ENCODE measurements around the gene SOCS6. TPM values are rescaled to one million over a fixed set of nuclear protein-coding genes. Genes with fewer than 3 reads are reported as not detected.

The SOCS6 gene
- total and polyA plus RNA-seq, 2 of the 13 experiments (the other 11 are each of a cell fraction or from before 2014, with no cell fraction given): 18.6 to 38.3 TPM

DNA sequence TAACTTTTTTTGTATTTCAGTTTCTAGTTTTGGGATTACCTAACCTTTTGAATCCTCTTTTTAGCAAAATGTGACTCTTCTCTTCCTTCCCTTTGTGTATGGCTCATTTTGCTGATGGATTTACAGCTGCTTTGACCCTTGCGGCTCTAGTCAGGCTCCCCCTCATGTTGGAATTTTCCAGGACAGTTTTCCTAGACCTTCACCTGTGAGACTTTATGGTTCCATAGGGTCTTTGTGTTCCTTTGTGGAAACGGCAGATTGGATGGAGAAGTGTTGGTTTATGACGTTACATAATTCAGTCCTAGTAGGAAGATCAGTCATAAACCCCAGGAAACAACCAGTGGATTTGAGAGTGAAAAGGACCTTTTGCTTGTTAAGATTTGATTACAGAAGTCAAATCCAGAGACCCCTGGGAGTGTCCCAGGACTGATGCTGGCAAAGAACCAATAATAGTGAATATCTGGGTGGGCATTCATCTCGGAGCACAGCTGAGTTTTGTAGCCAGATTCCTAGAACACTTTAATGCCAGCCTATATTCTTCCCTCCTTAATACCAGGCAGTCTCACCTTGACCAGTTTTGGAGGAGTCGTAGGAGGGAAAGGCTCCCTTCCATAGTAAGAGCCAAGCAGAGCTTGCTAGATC is 42.7 kb downstream of the SOCS6 start (continued):
- no peak for TF ChIP-seq PHF21A (CRISPR knock-in tag; IDR thresholded peaks at IDR 0.05)
- 0 out of 2 replicates have a peak, but pooled peaks have one; percentile 4 for TF ChIP-seq TAF1 (CRISPR knock-in tag; IDR thresholded peaks at IDR 0.05)
- TF ChIP-seq ZNF552 (CRISPR knock-in tag; IDR thresholded peaks at IDR 0.05; ENCODE audit: borderline replicate concordance): no peak
- TF ChIP-seq, protein P1, sequence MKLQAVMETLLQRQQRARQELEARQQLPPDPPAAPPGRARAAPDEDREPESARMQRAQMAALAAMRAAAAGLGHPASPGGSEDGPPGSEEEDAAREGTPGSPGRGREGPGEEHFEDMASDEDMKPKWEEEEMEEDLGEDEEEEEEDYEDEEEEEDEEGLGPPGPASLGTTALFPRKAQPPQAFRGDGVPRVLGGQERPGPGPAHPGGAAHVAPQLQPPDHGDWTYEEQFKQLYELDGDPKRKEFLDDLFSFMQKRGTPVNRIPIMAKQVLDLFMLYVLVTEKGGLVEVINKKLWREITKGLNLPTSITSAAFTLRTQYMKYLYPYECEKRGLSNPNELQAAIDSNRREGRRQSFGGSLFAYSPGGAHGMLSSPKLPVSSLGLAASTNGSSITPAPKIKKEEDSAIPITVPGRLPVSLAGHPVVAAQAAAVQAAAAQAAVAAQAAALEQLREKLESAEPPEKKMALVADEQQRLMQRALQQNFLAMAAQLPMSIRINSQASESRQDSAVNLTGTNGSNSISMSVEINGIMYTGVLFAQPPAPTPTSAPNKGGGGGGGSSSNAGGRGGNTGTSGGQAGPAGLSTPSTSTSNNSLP (IDR thresholded peaks at IDR 0.05; ENCODE audit: low read depth, low read length): no peak
- no peak for TF ChIP-seq ZNF557 (CRISPR knock-in tag; IDR thresholded peaks at IDR 0.05)
- TF ChIP-seq, protein P2, sequence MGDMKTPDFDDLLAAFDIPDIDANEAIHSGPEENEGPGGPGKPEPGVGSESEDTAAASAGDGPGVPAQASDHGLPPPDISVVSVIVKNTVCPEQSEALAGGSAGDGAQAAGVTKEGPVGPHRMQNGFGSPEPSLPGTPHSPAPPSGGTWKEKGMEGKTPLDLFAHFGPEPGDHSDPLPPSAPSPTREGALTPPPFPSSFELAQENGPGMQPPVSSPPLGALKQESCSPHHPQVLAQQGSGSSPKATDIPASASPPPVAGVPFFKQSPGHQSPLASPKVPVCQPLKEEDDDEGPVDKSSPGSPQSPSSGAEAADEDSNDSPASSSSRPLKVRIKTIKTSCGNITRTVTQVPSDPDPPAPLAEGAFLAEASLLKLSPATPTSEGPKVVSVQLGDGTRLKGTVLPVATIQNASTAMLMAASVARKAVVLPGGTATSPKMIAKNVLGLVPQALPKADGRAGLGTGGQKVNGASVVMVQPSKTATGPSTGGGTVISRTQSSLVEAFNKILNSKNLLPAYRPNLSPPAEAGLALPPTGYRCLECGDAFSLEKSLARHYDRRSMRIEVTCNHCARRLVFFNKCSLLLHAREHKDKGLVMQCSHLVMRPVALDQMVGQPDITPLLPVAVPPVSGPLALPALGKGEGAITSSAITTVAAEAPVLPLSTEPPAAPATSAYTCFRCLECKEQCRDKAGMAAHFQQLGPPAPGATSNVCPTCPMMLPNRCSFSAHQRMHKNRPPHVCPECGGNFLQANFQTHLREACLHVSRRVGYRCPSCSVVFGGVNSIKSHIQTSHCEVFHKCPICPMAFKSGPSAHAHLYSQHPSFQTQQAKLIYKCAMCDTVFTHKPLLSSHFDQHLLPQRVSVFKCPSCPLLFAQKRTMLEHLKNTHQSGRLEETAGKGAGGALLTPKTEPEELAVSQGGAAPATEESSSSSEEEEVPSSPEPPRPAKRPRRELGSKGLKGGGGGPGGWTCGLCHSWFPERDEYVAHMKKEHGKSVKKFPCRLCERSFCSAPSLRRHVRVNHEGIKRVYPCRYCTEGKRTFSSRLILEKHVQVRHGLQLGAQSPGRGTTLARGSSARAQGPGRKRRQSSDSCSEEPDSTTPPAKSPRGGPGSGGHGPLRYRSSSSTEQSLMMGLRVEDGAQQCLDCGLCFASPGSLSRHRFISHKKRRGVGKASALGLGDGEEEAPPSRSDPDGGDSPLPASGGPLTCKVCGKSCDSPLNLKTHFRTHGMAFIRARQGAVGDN (CRISPR knock-in tag; IDR thresholded peaks at IDR 0.05): no peak
- no peak for TF ChIP-seq ATRX (CRISPR knock-in tag; IDR thresholded peaks at IDR 0.05; ENCODE audit: borderline replicate concordance)
- no peak for TF ChIP-seq KMT2B (CRISPR knock-in tag; IDR thresholded peaks at IDR 0.05)
- no peak for TF ChIP-seq ZNF569 (CRISPR knock-in tag; IDR thresholded peaks at IDR 0.05; ENCODE audit: borderline replicate concordance)
- TF ChIP-seq THYN1 (CRISPR knock-in tag; IDR thresholded peaks at IDR 0.05; ENCODE audit: borderline replicate concordance, low read depth): no peak
- TF ChIP-seq TAF15 (IDR thresholded peaks at IDR 0.05; ENCODE audit: low read depth, low read length, poor library complexity, severe bottlenecking): no peak
- no peak for TF ChIP-seq SOX5 (CRISPR knock-in tag; IDR thresholded peaks at IDR 0.05; ENCODE audit: borderline replicate concordance)
- no peak for TF ChIP-seq ZFP82 (CRISPR knock-in tag; IDR thresholded peaks at IDR 0.05; ENCODE audit: borderline replicate concordance)
- TF ChIP-seq TRIM24 (CRISPR knock-in tag; IDR thresholded peaks at IDR 0.05): no peak

Data from HepG2 (cell line).